OCI-LY1 (cell line): ENCODE data around the gene GSG1L.

ENCODE experiments used
- H2AFZ ChIP-seq: fragments of 200-600 bp; sonication (generic), shearing (Covaris generic); 2 replicates; pipeline ENCODE4 v1.6.0; 2014; ENCODE audit warnings: antibody characterized with exemption, mild to moderate bottlenecking, low read length
- H3F3A ChIP-seq: fragments of 200-600 bp; sonication (generic), shearing (Covaris generic); 2 replicates; pipeline ENCODE4 v1.6.0; 2014; ENCODE audit warnings: mild to moderate bottlenecking, antibody characterized with exemption, low read length, moderate library complexity; ENCODE audit not compliant: insufficient read depth
- H3K27ac ChIP-seq: fragments of 200-600 bp; sonication (generic); 2 replicates; pipeline ENCODE4 v1.5.1; 2014; ENCODE audit warnings: low read length, mixed run types, mild to moderate bottlenecking, low read depth; ENCODE audit not compliant: poor library complexity, severe bottlenecking
- H3K27me3 ChIP-seq: fragments of 200-600 bp; sonication (generic); 2 replicates; pipeline ENCODE4 v1.6.0; 2014; ENCODE audit warnings: antibody characterized with exemption, mild to moderate bottlenecking, low read length, moderate library complexity; ENCODE audit not compliant: insufficient read depth
- H3K36me3 ChIP-seq: fragments of 200-600 bp; sonication (generic); 2 replicates; pipeline ENCODE4 v1.6.1; 2014; ENCODE audit warnings: mild to moderate bottlenecking, antibody characterized with exemption, low read length, moderate library complexity, mixed read lengths; ENCODE audit not compliant: insufficient read depth
- H3K4me1 ChIP-seq: fragments of 200-600 bp; sonication (generic); 2 replicates; pipeline ENCODE4 v1.5.1; 2014; ENCODE audit warnings: mild to moderate bottlenecking, low read length, moderate library complexity; ENCODE audit not compliant: insufficient read depth, severe bottlenecking
- H3K4me2 ChIP-seq: fragments of 200-600 bp; sonication (generic), shearing (Covaris generic); 2 replicates; pipeline ENCODE4 v1.6.1; 2014; ENCODE audit warnings: low read length
- H3K4me3 ChIP-seq: fragments of 200-600 bp; sonication (generic); 2 replicates; pipeline ENCODE4 v1.5.1; 2014; ENCODE audit warnings: low read length, low read depth, mild to moderate bottlenecking, mixed read lengths; ENCODE audit not compliant: poor library complexity, severe bottlenecking
- H3K79me2 ChIP-seq: fragments of 200-600 bp; shearing (Covaris generic); 2 replicates; pipeline ENCODE4 v1.6.1; 2016; ENCODE audit warnings: mixed run types, low read length, mixed read lengths; ENCODE audit not compliant: insufficient read depth
- H3K9ac ChIP-seq: fragments of 200-600 bp; sonication (generic), shearing (Covaris generic); 2 replicates; pipeline ENCODE4 v1.6.1; 2014; ENCODE audit warnings: mild to moderate bottlenecking, low read length, mixed read lengths
- H3K9me2 ChIP-seq: fragments of 200-600 bp; sonication (generic), shearing (Covaris generic); 2 replicates; pipeline ENCODE4 v1.6.1; 2014; ENCODE audit warnings: low read depth, mild to moderate bottlenecking, low read length, mixed read lengths
- H3K9me3 ChIP-seq: fragments of 200-600 bp; shearing (Covaris generic); 2 replicates; pipeline ENCODE4 v1.6.1; 2014; ENCODE audit warnings: low read length, mixed read lengths
- H4K20me1 ChIP-seq: fragments of 200-600 bp; sonication (generic), shearing (Covaris generic); 2 replicates; pipeline ENCODE4 v1.6.0; 2016; ENCODE audit warnings: mild to moderate bottlenecking, low read length; ENCODE audit not compliant: insufficient read depth
- CTCF ChIP-seq: fragments of 200-600 bp; sonication (generic), shearing (Covaris generic); IDR thresholded peaks from 2 replicates; pipeline ENCODE4 v1.5.1; 2017; ENCODE audit warnings: mild to moderate bottlenecking, antibody characterized with exemption, low read length, moderate library complexity, mixed read lengths
- EZH2 ChIP-seq: fragments of 200-600 bp; sonication (generic), shearing (Covaris generic); IDR thresholded peaks from 2 replicates; pipeline ENCODE4 v1.8.0; 2017; ENCODE audit warnings: borderline replicate concordance, mixed run types, mild to moderate bottlenecking, antibody characterized with exemption, low read length, moderate library complexity, mixed read lengths

Gene GSG1L

GRCh38 chr16:27784351-27785306, 278.9 kb downstream of the GSG1L start:
- H2AFZ ChIP-seq: no peak overlapping the region
- no peaks in the 10 kb centered on the region for H3K79me2 ChIP-seq
- H3K27ac ChIP-seq: no peak overlapping the region
- TF ChIP-seq EZH2: no peak
- no peak for TF ChIP-seq CTCF
- no peaks in the 10 kb centered on the region for H3K27me3 ChIP-seq
- H3K9ac ChIP-seq: no peak overlapping the region
- no peak overlapping the region for H3K4me3 ChIP-seq
- no peaks in the 10 kb centered on the region for H4K20me1 ChIP-seq
- no peak overlapping the region for H3K4me2 ChIP-seq
- no peaks in the 10 kb centered on the region for H3K9me3 ChIP-seq
- H3K4me1 ChIP-seq: no peaks in the 10 kb centered on the region
- no peaks in the 10 kb centered on the region for H3F3A ChIP-seq
- no peaks in the 10 kb centered on the region for H3K9me2 ChIP-seq
- no peaks in the 10 kb centered on the region for H3K36me3 ChIP-seq

GRCh38 chr16:27781981-27782880, 281.3 kb downstream of the GSG1L start:
- no peak overlapping the region for H3K4me2 ChIP-seq
- TF ChIP-seq CTCF: no peak
- TF ChIP-seq EZH2: no peak
- H3K27ac ChIP-seq: no peak overlapping the region
- H3K4me1 ChIP-seq: no peaks in the 10 kb centered on the region
- H3F3A ChIP-seq: no peaks in the 10 kb centered on the region
- H3K79me2 ChIP-seq: no peaks in the 10 kb centered on the region
- no peak overlapping the region for H3K4me3 ChIP-seq
- H2AFZ ChIP-seq: no peak overlapping the region
- H3K27me3 ChIP-seq: no peaks in the 10 kb centered on the region
- no peaks in the 10 kb centered on the region for H3K36me3 ChIP-seq
- H3K9me3 ChIP-seq: no peaks in the 10 kb centered on the region
- H3K9ac ChIP-seq: no peak overlapping the region
- H4K20me1 ChIP-seq: no peaks in the 10 kb centered on the region
- no peaks in the 10 kb centered on the region for H3K9me2 ChIP-seq

- no peak overlapping the region for H3K4me2 ChIP-seq
- no peaks in the 10 kb centered on the region for H3K27me3 ChIP-seq
- no peak overlapping the region for H3K4me3 ChIP-seq
- no peaks in the 10 kb centered on the region for H3K9me3 ChIP-seq
- no peaks in the 10 kb centered on the region for H3K36me3 ChIP-seq
- H3K4me1 ChIP-seq: no peaks in the 10 kb centered on the region
- no peaks in the 10 kb centered on the region for H3K9me2 ChIP-seq
- H3K27ac ChIP-seq: no peak overlapping the region
- no peak overlapping the region for H3K9ac ChIP-seq
- H4K20me1 ChIP-seq: no peaks in the 10 kb centered on the region
- H2AFZ ChIP-seq: no peak overlapping the region
- TF ChIP-seq CTCF (no peak), EZH2 (no peak)
- H3K79me2 ChIP-seq: no peaks in the 10 kb centered on the region
- H3F3A ChIP-seq: no peaks in the 10 kb centered on the region
These were observed 282.4 kb downstream of the GSG1L start for GRCh38 chr16:27781195-27781524.
